GM19023 (cell line): Measurements from ENCODE around the gene CLDN1.

ENCODE experiments used
- ATAC-seq: cut with Tn5 transposase; IDR thresholded peaks from one replicate; pipeline ENCODE4 v1.9.1; 2021; ENCODE audit warnings: mild to moderate bottlenecking, moderate library complexity; ENCODE audit not compliant: unreplicated experiment

Gene CLDN1, protein sequence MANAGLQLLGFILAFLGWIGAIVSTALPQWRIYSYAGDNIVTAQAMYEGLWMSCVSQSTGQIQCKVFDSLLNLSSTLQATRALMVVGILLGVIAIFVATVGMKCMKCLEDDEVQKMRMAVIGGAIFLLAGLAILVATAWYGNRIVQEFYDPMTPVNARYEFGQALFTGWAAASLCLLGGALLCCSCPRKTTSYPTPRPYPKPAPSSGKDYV

DNA sequence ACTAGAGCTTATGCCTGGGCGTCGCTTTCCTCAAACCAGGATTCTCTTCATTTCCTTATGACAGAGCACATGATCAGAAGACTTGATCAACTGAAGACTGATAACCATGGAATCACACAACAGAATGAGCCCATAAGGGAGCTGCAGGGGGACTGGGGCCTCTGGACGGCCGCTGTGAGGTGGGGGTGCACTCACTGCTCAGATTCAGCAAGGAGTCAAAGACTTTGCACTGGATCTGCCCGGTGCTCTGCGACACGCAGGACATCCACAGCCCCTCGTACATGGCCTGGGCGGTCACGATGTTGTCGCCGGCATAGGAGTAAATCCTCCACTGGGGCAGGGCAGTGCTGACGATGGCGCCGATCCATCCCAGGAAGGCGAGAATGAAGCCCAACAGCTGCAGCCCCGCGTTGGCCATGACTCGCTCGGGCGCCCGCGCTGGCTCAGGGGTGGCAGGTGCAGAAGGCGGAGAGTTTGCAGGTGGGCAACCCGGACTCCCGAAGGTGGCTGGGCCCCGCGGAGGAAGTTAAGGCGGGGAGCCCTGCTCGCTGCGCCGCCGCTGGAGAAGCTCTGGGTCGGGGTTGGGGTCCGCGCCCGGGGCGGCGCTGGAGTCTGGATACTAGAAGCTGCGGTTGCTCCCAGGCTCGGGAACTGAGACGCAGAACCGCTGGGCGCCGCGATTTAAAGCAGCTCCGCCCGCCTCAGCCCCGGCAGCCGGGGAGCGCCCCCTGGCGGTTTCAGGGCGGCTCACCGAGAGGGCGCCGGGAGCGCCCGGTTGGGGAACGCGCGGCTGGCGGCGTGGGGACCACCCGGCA lies at the start of gene CLDN1:
Gene CLDN1, minus strand, starts transcription at position 658 of the 815 bp plus-strand sequence. Its CDS starts 240 bp downstream, at position 418.
- peak; percentile 85 for ATAC-seq

DNA sequence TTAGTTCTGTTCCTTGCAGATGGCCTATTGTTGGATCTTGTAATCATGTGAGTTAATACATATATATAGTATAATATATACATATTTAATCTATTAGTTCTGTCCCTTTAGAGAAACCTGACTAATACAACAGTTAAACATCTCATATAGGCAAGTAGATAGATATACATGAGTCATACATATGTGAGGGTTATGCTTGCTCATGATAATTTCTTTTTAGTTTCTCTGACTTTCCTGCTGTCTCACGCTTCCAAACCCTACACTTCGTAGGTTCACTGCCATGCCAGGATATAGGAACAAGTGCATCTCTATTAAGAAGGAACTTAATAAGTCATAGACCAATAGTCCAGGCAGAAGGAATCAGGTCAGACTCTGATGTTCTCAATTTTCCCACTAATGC lies 48.9 kb upstream of the CLDN1 start:
- no peak for ATAC-seq

DNA sequence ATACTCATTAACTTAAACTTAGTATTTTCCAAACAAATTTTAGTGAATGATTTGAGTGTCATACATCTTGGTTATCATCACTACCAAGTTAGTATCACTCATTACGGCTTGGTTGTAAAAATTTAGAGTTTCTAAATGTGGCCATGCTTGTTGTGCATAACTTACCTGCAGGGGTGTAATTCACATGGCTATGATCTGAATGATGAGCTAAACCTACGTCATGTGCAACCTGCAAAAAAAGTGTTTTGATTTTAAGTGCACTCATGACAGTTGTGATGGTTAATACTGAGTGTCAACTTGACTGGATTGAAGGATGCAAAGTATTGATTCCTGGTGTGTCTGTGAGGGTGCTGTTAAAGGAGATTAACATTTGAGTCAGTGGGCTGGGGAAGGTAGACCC lies 48.1 kb upstream of the CLDN1 start:
- no peak for ATAC-seq

DNA sequence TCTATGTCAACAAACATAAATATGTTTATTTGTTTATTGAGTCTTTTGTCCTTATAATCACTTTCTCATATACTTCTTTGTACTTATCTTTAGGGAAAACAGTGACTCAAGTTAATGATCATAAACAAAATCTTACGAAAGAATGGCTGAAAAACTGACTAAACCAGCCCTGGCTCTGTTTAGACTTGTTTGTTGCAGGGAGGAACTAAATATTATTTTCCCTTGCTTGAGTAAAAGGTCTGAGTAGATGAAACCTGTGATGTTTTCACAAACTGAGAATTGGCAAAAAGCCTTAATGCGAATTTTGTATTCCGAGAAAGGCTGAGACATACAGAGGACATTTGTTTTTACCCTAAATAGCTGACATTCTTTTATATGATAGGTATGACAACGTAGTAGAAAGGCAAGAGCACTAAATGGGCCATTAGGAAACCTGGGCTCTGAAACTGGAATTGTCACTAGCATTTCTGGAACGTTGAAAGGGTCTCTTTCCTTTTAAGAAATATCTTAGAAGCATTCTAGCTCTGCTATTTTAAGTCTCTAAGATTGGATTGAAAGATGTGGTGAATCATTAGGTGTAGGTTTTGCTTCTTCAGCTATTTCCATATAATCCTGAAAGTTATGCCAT lies 47.5 kb upstream of the CLDN1 start:
- ATAC-seq, result no peak

DNA sequence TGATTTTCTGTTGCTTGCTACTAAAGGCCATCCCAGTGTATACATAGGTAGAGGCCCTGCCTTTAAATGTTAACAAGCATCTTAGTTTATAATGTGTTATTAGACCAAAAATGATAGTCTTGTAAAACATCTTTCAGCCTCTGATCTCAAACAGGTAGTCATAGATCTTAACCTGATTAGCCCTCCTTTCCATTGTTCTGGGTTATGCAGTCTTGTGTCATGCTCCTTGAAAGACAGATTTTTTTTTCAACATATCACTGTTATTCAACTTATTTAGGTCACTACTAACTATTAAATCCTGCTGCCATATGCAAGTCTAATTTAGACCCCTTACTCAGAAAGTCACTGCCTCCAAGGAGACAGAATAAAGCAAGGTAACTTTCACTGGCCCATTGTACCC lies 46.6 kb upstream of the CLDN1 start:
- ATAC-seq, result no peak

DNA sequence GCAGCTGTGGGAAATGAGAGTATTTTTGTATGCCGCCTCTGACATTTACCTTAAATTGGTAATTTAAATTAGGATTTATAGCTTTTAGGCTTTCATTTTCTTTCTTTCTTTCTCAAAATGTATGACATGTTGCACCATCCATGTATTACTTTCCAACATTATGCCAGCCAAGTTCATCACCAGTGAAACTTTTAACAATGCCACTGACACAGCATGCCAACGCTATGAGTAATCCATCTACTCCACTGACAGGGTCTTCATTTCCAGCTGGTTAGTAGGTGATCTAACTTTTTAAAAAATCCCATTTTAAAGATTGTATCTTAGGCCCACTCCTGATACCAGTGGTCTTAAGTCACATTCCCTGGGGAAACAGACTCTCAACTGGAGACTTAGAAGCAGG lies 43.9 kb upstream of the CLDN1 start:
- ATAC-seq, result no peak

DNA sequence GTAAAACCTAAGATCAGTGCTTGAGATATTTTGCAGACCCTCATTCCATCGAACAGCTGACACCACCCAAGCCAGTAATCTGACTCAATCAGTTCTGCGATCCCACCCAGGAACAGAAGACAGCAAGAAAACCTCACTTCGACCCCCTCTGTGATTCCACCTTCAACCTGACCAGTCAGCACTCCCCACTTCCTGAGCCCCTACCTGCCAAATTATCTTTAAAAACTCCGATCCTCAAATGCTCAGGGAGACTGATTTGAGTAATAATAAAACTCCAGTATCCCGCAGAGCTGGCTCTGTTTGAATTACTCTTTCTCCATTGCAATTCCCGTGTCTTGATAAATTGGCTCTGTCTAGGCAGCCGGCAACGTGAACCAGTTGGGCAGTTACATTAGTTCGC lies 40.0 kb upstream of the CLDN1 start:
- no peak for ATAC-seq

DNA sequence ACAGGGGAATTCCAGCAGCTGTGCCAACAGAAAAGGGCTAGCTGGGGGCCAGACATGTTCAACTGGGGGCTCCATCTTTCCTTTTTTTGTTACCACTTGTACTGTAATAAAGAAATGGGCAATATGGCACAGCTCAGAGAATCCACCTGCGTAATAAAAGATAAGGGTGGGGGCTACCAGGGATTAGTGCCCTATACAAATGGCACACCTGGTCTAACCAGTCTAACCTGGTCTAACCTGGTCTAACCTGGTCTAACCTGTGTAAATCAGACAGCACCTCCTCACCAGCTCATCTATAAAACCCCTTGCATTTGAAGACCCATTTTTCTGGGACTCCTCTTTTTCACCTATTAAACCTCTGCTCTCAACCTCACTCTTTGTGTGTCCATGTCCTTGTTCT lies 39.5 kb upstream of the CLDN1 start:
- no peak for ATAC-seq

DNA sequence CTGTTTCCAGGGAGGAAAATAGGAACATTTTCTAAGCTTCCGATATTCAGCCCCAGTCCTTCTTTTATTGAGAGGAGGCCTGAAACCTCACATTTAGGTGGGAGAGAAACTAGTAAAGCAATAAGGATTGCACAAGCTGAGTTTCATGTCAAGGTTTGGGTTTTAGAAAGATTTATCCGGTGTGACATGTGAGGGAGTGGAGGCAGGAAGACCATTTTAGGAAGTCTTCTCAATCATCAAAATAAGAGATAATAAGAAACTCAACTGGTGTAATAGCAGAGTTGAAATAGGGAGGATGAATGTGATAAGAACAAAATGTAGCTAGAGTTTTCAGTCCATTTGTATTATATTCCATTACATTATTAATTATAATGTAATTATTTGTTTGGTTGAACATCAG lies 38.0 kb upstream of the CLDN1 start:
- no peak for ATAC-seq

DNA sequence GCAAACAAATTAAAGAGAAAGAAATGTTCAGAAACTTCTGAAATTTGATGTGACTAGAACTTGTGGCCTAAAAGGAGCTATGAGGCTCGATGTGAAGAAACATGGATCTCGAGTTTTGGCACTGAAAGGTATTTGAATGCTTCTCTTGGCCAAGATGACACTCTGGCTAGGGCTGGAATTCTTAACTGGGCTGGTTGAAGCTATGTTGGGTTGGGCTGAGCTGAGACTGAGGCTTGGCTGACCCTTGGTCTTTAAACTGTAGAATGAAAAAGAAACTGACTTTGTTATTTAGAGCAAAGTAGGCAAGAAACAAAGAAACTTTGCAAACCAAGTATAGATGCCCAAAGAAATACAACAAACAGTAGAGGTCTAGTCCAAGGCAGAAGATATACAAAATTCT lies 37.6 kb upstream of the CLDN1 start:
- no peak for ATAC-seq

DNA sequence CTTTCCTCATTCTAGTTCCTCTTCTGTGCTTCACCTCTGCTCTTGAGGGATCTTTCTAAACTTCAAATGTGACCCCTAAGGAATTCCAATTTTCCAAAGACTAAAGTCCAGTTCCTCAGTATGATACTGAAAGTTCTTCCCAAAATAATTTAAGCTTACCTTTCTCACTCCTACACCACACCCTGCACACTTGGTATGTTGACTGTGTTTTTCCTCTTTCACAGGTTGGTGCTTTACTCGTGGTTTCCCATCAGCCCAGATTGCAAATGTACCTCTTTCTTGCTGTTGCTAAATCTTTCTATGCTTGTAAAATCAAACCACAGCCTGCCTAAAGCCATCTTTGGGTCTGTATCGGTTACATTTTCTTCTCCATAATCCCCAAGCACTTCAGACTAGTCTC lies 35.2 kb upstream of the CLDN1 start:
- no peak for ATAC-seq

DNA sequence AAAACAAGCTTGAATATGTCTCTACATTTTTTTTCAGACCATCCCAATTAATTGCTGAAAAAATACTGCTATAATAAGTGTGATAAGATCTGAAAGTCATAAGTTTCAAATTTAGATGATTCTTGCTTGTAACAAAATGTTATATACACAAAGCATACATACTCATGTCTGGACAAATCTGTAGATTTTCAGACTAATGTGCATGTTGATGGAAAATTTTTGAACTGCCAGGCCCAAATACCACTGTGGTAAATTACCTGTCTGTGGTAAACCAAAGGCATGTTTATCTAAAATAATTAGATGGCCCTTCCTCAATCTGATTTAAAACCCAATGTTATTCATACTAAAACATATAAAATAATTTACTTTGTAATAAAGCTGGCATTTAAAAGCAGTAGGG lies 34.0 kb upstream of the CLDN1 start:
- ATAC-seq, result no peak

DNA sequence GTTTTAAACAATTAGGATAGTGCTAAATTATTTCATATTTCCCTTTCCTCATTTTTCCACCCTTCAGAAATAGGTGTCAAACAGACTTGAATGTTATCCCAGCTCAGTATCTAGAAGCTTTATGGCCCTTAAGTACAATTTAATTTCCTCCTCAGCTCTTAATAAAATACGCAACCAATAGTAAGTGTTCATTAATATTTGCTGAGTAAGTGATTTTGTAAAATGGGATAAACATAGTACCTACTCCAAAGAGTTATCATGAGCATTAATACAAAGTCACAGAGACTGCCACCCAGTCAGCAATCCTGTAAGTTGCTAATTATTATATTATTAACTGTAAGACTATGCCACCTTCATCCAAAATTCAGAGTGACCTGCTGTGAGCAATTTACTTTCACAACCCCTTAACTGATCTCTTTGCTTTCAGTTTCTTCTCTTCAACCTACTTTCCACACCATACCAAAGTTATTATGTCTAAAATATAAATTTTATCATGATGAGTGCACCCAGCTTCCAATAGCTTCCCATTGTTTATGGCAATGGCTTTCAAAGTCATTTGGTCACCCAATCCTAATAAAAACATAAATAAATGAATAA lies 30.7 kb upstream of the CLDN1 start:
- no peak for ATAC-seq

DNA sequence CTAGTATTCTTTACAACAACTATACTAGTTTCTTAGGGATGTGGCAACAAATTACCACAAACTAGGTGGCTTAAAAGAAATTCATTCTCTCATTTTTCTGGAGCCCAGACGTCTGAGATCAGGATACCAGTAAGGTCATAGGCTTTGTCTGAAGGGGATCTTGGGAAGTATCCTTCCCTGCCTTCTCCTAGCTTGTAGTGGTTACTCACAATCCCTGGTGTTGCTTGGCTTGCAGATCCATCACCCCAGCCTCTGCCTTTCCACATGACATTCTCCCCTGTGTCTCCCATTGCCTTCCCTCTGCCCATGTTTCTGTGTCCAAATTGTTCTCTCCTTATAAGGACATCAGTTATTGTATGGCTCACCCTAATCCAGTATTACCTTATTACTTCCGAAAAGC lies 24.3 kb upstream of the CLDN1 start:
- ATAC-seq, result no peak

DNA sequence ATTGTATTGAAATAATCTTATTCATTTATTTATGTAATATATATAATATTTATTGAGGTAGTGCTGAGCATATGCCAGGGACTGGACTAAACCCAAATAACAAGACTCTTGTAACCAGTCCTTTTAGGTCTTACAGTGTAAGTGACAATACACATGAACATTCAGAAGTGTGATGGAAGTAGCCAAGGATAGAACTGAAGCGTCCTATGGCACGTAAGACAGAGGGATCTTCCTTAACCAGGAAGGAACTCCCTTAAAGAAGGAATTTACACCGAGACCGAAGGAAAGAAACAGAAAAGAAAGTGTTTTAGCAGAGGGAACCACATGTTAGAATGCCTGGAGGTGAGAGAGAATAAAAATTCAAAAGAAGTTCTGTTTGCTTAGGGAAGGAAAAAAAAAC lies 23.6 kb upstream of the CLDN1 start:
- ATAC-seq, result no peak

DNA sequence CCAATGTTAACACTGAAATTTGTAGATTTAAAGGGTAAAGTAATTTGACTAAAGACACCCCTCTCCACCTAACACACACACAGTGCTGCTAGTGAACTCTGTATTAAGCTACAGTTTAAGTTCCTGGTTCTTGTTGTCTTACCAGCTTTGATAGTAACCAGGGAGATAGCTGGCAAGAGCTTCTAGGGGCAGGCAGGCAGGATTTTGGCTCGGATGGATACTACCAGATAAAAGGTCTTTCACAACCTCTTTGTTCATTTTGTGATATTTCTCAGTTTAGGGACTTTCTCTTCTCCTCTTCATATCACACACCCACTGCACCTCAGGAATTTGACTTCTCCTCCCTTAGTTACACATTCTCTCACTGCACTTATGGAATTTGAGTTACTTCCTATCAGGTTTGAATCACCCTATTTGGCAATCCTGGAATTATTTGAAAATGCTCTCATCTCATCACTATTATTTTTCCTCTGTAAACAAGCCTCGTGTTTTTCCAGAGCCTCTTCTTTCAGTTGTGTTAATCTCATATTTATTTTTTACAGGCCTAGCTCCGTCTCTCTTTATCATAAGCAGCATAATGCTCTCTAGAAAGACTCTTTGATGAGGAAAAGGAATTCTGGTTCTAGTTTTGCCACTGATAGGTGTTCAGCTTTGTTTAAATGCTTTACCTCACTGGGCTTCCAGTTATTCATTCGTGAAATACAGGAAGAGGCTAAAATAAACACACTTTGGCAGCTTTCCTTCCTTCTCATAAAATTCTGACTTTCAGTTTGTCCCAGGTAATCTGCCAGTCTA lies 23.0 kb upstream of the CLDN1 start:
- ATAC-seq, result no peak

DNA sequence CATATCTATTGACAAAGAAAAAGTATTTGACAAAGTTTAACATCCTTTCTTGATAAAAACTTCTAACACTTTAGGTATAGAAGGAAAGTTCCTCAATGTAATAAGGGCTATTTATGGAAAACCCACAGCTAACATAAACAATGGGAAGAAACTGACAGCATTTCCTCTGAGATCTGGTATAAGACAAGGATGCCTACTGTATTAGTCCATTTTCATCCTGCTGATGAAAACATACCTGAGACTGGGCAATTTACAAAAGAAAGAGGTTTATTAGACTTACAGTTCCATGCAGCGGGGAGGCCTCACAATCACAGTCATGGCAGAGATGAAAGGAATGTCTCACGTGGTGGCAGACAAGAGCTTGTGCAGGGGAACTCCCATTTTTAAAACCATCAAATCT lies 17.8 kb upstream of the CLDN1 start:
- no peak for ATAC-seq

DNA sequence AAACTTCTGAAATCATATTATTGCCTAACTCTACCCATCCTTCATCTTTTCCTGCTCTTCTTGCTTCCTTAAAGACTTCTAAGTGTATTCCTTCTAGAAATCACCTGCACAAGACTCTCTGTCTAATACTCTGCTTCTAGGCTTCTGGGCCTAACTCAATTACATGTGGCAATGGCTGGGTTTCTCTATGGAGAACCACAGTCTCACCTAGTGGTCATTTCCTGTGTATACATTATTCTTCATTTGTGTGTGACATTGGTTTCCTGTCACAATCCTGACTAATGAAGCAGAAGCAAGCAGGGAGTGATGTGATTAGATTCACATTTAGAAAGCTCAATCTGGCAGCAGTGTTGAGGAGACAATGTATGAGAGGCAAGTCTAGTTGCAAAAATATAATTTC lies 16.9 kb upstream of the CLDN1 start:
- ATAC-seq, result no peak

DNA sequence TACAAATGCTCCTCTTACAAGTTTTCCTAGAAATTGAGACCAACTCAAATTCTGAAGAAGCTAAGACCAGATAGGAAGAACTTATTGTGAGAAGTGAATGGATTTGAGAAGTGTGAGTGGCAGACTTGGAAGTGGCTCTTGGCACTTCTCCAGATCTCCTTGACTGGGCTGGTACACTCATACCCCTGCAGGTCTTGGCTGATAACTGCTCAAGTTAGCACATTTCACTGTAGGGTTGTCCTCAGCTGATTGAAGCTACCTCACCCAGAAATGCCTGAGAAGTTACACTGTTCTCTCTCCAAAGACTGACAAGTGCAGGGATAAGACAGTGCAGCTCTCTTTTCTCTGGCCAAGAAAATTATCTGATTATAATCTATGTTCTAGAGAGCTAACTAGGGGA lies 16.5 kb upstream of the CLDN1 start:
- no peak for ATAC-seq

DNA sequence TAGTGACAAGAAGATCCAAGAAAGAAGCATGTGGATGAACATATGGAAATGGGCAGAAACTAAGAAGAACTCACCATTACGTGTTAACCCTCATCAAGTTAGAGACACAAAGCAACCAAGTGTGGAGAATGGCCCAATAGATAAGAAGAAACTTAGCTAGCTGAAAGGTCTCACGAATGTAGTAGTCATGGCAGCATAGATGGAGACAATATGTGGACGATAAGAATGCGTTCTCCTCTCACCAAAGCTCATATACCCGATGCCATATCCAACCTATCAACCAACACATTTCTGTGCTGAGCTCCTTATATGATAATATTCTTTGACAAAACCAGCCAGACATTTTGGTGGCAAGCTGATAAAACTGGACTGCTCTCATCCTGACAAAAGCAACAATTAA lies 15.1 kb upstream of the CLDN1 start:
- ATAC-seq, result no peak
